Ishikawa (cell line): ENCODE data around the gene UTS2B.

ENCODE experiments used
- CEBPB ChIP-seq: IDR thresholded peaks from 2 replicates; pipeline ENCODE4 v1.6.1; 2012
- CREB1 ChIP-seq: IDR thresholded peaks from 2 replicates; pipeline ENCODE4 v1.6.1; 2012; ENCODE audit warnings: low read depth
- EGR1 ChIP-seq: IDR thresholded peaks from 2 replicates; pipeline ENCODE4 v1.6.1; 2012
- EP300 ChIP-seq: IDR thresholded peaks from 2 replicates; pipeline ENCODE4 v1.6.1; 2012; ENCODE audit warnings: borderline replicate concordance
- FOXM1 ChIP-seq: IDR thresholded peaks from 2 replicates; pipeline ENCODE4 v1.6.1; 2012; ENCODE audit warnings: low read depth, borderline replicate concordance
- NFIC ChIP-seq: IDR thresholded peaks from 2 replicates; pipeline ENCODE4 v1.6.1; 2012
- RAD21 ChIP-seq: IDR thresholded peaks from 2 replicates; pipeline ENCODE4 v1.6.1; 2012; ENCODE audit warnings: low read depth
- TAF1 ChIP-seq: IDR thresholded peaks from 2 replicates; pipeline ENCODE4 v1.6.1; 2012; ENCODE audit warnings: low read depth, mild to moderate bottlenecking
- TCF12 ChIP-seq: IDR thresholded peaks from 2 replicates; pipeline ENCODE4 v1.6.1; 2012; ENCODE audit warnings: low read depth
- TEAD4 ChIP-seq: IDR thresholded peaks from 2 replicates; pipeline ENCODE4 v1.6.1; 2012
- YY1 ChIP-seq: IDR thresholded peaks from 2 replicates; pipeline ENCODE4 v1.6.1; 2012; ENCODE audit warnings: low read depth
- ZBTB7A ChIP-seq: IDR thresholded peaks from 2 replicates; pipeline ENCODE4 v1.6.1; 2012; ENCODE audit warnings: low read depth
- TF ChIP-seq, protein P1 (sequence below): IDR thresholded peaks from 2 replicates; pipeline ENCODE4 v1.6.1; 2012
- TF ChIP-seq, protein P2 (sequence below): IDR thresholded peaks from 2 replicates; pipeline ENCODE4 v1.6.1; 2012
- TF ChIP-seq, protein P3 (sequence below): IDR thresholded peaks from 2 replicates; pipeline ENCODE4 v1.6.1; 2012; ENCODE audit warnings: low read depth, mild to moderate bottlenecking

Gene UTS2B

DNA sequence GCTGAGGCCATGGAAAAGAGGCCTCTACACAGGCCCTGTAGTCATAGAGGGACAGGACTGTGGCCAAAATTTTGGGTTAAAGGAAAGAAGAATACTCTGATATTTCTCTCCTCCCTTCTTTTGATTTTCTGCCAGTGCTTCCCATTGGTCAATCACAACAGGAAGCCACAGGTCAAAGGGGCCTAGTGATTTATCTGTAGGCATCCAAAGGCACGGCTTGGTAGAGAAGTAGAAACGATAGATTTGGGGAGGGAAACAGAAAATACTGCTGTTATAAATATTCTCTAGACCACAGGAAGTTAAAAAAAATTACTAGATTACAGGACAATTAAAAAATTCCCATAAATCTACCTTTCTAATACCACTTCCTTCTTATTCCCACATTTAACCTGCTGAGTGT is 2.8 kb downstream of the UTS2B start:
- TF ChIP-seq TEAD4 (no peak), ZBTB7A (no peak), NFIC (no peak), YY1 (no peak), CEBPB (no peak), RAD21 (no peak)

DNA sequence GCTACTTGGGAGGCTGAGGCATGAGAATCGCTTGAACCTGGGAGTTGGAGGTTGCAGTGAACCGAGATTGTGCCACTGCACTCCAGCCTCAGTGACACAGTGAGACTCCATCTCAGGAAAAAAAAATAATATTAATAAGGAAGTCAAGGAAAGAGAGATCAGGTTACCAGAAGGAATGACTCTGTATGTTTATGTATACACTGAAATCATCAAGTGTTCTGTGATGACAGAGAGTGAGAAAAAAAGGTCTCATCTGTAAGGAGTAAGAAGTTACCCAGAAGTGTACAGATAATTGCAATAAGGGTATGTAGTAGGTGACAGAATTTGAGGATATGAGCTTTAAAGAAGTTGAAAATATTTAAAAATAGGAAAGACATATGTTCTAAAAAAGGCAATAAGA is 5.4 kb downstream of the UTS2B start:
- TF ChIP-seq, protein P1, sequence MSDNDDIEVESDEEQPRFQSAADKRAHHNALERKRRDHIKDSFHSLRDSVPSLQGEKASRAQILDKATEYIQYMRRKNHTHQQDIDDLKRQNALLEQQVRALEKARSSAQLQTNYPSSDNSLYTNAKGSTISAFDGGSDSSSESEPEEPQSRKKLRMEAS = no peak
- no peak for TF ChIP-seq CREB1
- no peak for TF ChIP-seq YY1
- no peak for TF ChIP-seq EGR1
- TF ChIP-seq NFIC = no peak
- no peak for TF ChIP-seq ZBTB7A
- TF ChIP-seq TCF12 = no peak
- no peak for TF ChIP-seq TEAD4
- no peak for TF ChIP-seq EP300
- TF ChIP-seq FOXM1 = no peak
- TF ChIP-seq, protein P2, sequence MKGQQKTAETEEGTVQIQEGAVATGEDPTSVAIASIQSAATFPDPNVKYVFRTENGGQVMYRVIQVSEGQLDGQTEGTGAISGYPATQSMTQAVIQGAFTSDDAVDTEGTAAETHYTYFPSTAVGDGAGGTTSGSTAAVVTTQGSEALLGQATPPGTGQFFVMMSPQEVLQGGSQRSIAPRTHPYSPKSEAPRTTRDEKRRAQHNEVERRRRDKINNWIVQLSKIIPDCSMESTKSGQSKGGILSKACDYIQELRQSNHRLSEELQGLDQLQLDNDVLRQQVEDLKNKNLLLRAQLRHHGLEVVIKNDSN = no peak
- TF ChIP-seq TAF1 = no peak
- TF ChIP-seq, protein P3, sequence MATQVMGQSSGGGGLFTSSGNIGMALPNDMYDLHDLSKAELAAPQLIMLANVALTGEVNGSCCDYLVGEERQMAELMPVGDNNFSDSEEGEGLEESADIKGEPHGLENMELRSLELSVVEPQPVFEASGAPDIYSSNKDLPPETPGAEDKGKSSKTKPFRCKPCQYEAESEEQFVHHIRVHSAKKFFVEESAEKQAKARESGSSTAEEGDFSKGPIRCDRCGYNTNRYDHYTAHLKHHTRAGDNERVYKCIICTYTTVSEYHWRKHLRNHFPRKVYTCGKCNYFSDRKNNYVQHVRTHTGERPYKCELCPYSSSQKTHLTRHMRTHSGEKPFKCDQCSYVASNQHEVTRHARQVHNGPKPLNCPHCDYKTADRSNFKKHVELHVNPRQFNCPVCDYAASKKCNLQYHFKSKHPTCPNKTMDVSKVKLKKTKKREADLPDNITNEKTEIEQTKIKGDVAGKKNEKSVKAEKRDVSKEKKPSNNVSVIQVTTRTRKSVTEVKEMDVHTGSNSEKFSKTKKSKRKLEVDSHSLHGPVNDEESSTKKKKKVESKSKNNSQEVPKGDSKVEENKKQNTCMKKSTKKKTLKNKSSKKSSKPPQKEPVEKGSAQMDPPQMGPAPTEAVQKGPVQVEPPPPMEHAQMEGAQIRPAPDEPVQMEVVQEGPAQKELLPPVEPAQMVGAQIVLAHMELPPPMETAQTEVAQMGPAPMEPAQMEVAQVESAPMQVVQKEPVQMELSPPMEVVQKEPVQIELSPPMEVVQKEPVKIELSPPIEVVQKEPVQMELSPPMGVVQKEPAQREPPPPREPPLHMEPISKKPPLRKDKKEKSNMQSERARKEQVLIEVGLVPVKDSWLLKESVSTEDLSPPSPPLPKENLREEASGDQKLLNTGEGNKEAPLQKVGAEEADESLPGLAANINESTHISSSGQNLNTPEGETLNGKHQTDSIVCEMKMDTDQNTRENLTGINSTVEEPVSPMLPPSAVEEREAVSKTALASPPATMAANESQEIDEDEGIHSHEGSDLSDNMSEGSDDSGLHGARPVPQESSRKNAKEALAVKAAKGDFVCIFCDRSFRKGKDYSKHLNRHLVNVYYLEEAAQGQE = no peak
- TF ChIP-seq CEBPB = no peak
- TF ChIP-seq RAD21 = no peak

DNA sequence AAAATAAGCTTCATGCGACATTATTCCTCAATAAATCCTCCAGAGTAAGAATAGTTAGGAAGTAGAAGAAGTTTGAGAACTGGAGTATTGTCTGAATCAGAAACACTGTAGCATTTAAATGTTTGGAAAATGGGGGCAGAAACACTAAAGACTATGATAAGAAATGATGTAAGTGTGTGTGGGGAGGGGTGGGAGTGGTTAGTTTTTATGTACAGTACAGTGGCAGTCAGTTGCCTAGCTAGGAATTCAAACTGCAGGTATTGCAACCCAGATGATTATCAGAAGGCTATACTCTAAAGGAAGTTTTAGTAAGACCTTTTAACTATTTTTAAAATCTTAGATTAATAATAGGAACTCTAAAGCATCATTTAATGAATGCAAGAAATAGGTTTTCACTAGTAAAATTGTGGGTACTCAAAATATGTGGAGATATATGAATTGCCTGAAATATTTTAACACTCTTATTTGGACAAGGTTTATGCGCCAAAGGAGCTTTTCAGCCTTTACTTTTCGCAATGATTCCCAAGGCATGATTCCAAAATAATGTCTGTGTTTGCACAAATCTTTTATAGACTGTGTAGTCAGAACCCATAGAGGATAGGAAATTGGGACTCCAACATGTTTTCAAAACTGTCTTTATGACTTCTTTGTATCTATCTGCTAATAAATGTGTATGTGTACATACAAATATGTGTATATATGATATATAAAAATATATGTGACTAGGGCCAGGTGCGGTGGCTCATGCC is 9.1 kb downstream of the UTS2B start:
- TF ChIP-seq TCF12 (no peak), RAD21 (no peak), CEBPB (no peak), NFIC (no peak), TAF1 (no peak), YY1 (no peak), EP300 (no peak), EGR1 (no peak), FOXM1 (no peak), CREB1 (no peak), TEAD4 (no peak)
- TF ChIP-seq, protein P2 = no peak
- TF ChIP-seq, protein P1 = no peak
- TF ChIP-seq, protein P3 = no peak

DNA sequence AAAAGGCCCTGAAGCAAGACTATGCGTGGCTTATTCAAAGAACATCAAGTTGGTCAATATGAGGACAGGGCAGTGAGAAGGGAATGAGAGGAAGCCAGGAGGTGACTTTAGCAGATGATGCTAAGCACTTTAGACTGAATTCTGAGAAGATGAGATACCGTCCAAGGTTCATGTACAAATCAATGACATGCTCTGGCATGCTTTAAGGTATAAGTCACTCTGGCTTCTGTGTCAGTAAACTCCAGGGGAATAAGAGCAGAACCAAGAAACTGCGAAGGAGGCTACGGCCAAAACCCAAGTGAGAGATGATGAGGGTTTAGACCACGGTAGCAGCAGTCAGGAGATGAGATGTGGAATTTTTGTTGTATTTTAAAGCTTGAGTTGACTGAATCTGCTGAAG is 10.0 kb downstream of the UTS2B start:
- TF ChIP-seq FOXM1 = no peak
- TF ChIP-seq TAF1 = no peak
- no peak for TF ChIP-seq RAD21
- no peak for TF ChIP-seq NFIC
- TF ChIP-seq CREB1 = no peak
- TF ChIP-seq, protein P2 = no peak
- no peak for TF ChIP-seq YY1
- TF ChIP-seq, protein P3 = no peak
- TF ChIP-seq TEAD4 = no peak
- TF ChIP-seq ZBTB7A = no peak
- TF ChIP-seq CEBPB = no peak
- no peak for TF ChIP-seq EP300
